Measurements from ENCODE around the gene GNB2.

- no peak for TF ChIP-seq CTCF (optimal IDR thresholded peaks at IDR 0.05 in 1 of 3, IDR thresholded peaks at IDR 0.05 in 1 of 3, conservative IDR thresholded peaks at IDR 0.05 in 1 of 3; ENCODE audit: extremely low read depth in 1 of 3, insufficient read depth in 2 of 3, low read length in 3 of 3)
- TF ChIP-seq EZH2 (IDR thresholded peaks at IDR 0.05; ENCODE audit: low read length), result no peak
Measured at GRCh38 chr7:100682228-100682741, 8.7 kb downstream of the GNB2 start.
